ENCODE data around the gene ANKS1A. TPM values are rescaled to one million over a fixed set of nuclear protein-coding genes. Genes with fewer than 3 reads are reported as not detected.
A peak's percentile ranks its signal among the peaks of the same experiment; 100 is the strongest.

The ANKS1A gene
- total RNA-seq, 1 donor = 7.2 TPM

GRCh38 chr6:34953061-34954025 is 64.3 kb downstream of the ANKS1A start:
- peaks cover 13% of the 10 kb centered on the region for H3K4me1 ChIP-seq (ENCODE audit: insufficient read depth, low read length)
- no peak for TF ChIP-seq CTCF (IDR thresholded peaks at IDR 0.05; ENCODE audit: extremely low read depth, low read depth, low read length)

DNA sequence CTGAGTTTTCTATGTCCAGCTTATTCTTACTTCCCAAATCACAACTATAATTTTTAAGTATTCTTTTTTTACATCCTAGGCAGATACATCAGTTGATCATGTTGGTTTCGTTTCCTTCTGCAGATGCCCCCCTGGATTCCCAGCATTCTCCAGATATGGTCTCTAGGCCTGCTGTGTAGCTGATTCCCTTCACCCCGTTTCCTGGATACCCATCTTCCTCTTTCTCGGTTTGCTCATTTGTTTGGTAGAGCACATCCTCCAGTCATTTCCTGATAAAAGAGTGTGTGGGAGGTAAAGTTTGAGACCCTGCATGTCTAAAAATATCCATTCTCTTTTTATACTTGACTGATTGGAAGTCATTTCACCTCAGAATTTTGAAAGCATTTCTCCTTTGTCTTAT is 66.4 kb downstream of the ANKS1A start:
- H4K20me1 ChIP-seq (ENCODE audit: insufficient read depth, low read length) = peaks cover 9% of the 10 kb centered on the region
- no peak overlapping the region for H3K4me3 ChIP-seq (ENCODE audit: insufficient read depth, low read length)
- DNase-seq (ENCODE audit: insufficient read length, low spot score, missing footprints) = no peak
- H3K9me3 ChIP-seq (ENCODE audit: low read depth, low read length) = no peaks in the 10 kb centered on the region
- TF ChIP-seq CTCF (IDR thresholded peaks at IDR 0.05; ENCODE audit: extremely low read depth, low read depth, low read length) = no peak
- H3K36me3 ChIP-seq (ENCODE audit: insufficient read depth, low read length) = no peaks in the 10 kb centered on the region
- H3K4me1 ChIP-seq (ENCODE audit: insufficient read depth, low read length) = peaks cover 13% of the 10 kb centered on the region
- H3K27me3 ChIP-seq (ENCODE audit: insufficient read depth, low read length) = no peaks in the 10 kb centered on the region
- H3K27ac ChIP-seq (ENCODE audit: low read depth, low read length) = no peak overlapping the region
- H2AFZ ChIP-seq (ENCODE audit: low read length) = no peak overlapping the region
- H3K4me2 ChIP-seq (ENCODE audit: insufficient read depth, low read length) = no peak overlapping the region
- peaks cover 2% of the 10 kb centered on the region for H3K79me2 ChIP-seq (ENCODE audit: insufficient read depth, low read length)

More at GRCh38 chr6:34953061-34954025, 64.3 kb downstream of the ANKS1A start:
- Histone ChIP-seq H2AFZ (ENCODE audit: low read length) (no peak overlapping the region), H4K20me1 (ENCODE audit: insufficient read depth, low read length) (peaks cover 4% of the 10 kb centered on the region), H3K27ac (ENCODE audit: low read depth, low read length) (peak overlapping the region; percentile 36), H3K36me3 (ENCODE audit: insufficient read depth, low read length) (no peaks in the 10 kb centered on the region), H3K4me2 (ENCODE audit: insufficient read depth, low read length) (no peak overlapping the region), H3K9me3 (ENCODE audit: low read depth, low read length) (no peaks in the 10 kb centered on the region), H3K4me3 (ENCODE audit: insufficient read depth, low read length) (no peak overlapping the region), H3K79me2 (ENCODE audit: insufficient read depth, low read length) (peaks cover 2% of the 10 kb centered on the region), H3K27me3 (ENCODE audit: insufficient read depth, low read length) (no peaks in the 10 kb centered on the region)
- DNase-seq (ENCODE audit: insufficient read length, low spot score, missing footprints) = peak; percentile 73

DNA sequence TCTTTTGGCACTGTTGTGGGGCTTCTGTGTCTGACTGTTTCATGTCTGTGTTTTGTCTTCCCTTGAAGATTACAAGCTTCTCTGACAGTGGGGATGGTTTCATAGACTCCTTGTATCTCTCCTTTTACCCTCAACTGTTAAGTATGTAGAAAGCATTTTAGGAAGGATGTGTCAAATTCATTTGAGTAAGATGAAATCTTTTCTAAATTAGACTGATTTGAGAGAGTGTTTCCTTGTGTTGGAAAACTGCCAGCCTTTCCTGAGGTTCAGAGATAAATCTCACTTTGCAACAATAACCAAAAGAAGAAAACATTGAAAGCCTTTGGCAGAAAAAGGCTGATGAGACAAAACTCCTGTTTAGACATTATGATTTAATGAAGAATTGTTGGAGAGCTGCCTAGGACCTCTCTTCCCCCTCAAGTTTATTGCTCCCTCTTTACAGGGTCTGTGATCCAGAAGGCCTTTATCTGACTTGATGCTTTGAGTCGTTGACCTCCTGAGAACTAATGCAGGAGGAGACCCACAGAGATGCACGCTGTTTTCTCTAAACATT is 68.3 kb downstream of the ANKS1A start:
- Histone ChIP-seq H3K4me2 (ENCODE audit: insufficient read depth, low read length) (no peak overlapping the region), H4K20me1 (ENCODE audit: insufficient read depth, low read length) (peaks cover 4% of the 10 kb centered on the region), H3K27me3 (ENCODE audit: insufficient read depth, low read length) (no peaks in the 10 kb centered on the region), H3K4me1 (ENCODE audit: insufficient read depth, low read length) (peaks cover 13% of the 10 kb centered on the region), H2AFZ (ENCODE audit: low read length) (no peak overlapping the region), H3K4me3 (ENCODE audit: insufficient read depth, low read length) (no peak overlapping the region), H3K27ac (ENCODE audit: low read depth, low read length) (no peak overlapping the region), H3K9me3 (ENCODE audit: low read depth, low read length) (no peaks in the 10 kb centered on the region), H3K79me2 (ENCODE audit: insufficient read depth, low read length) (peaks cover 3% of the 10 kb centered on the region), H3K36me3 (ENCODE audit: insufficient read depth, low read length) (no peaks in the 10 kb centered on the region)
- no peak for DNase-seq (ENCODE audit: insufficient read length, low spot score, missing footprints)
- no peak for TF ChIP-seq CTCF (IDR thresholded peaks at IDR 0.05; ENCODE audit: extremely low read depth, low read depth, low read length)

GRCh38 chr6:34958734-34959133 is 69.7 kb downstream of the ANKS1A start:
- Histone ChIP-seq H2AFZ (ENCODE audit: low read length) (no peak overlapping the region), H3K27me3 (ENCODE audit: insufficient read depth, low read length) (no peaks in the 10 kb centered on the region), H3K79me2 (ENCODE audit: insufficient read depth, low read length) (peaks cover 3% of the 10 kb centered on the region), H3K4me2 (ENCODE audit: insufficient read depth, low read length) (no peak overlapping the region), H3K4me1 (ENCODE audit: insufficient read depth, low read length) (peaks cover 5% of the 10 kb centered on the region), H3K4me3 (ENCODE audit: insufficient read depth, low read length) (no peak overlapping the region), H3K9me3 (ENCODE audit: low read depth, low read length) (no peaks in the 10 kb centered on the region), H4K20me1 (ENCODE audit: insufficient read depth, low read length) (peaks cover 4% of the 10 kb centered on the region), H3K36me3 (ENCODE audit: insufficient read depth, low read length) (no peaks in the 10 kb centered on the region), H3K27ac (ENCODE audit: low read depth, low read length) (no peak overlapping the region)
- TF ChIP-seq CTCF (IDR thresholded peaks at IDR 0.05; ENCODE audit: extremely low read depth, low read depth, low read length) = no peak
- DNase-seq (ENCODE audit: insufficient read length, low spot score, missing footprints) = no peak

Data from osteoblast (primary cell).